Activated T-helper 2 cell treated with anti-CD3 and anti-CD28 coated beads, Interferon-gamma antibody, Interleukin-2, Interleukin-4, amounts not matched to agents 10 μg/mL and 5 μg/mL and 100 μg/mL, durations not matched to agents 14 hours and 24 hours and 36 hours (primary cell): ENCODE data around the gene RNF181. TPM values are rescaled to one million over a fixed set of nuclear protein-coding genes. Genes with fewer than 3 reads are reported as not detected.

ENCODE experiments used
- total RNA-seq: library from RNA; stranded (reverse); gene quantifications from 2 replicates; pipeline ENCODE4 v1.2.3, GENCODE V29; 2022

Gene RNF181
- total RNA-seq, 1 donor from 2014 or later, result 130 TPM

Other genes with a start within 250 kb of the RNF181 start
- gene RETSAT, start 241.2 kb upstream of the RNF181 start, total RNA-seq, result 26.3 and 29.6 TPM in 2 replicates
- gene ELMOD3, start 241.0 kb upstream of the RNF181 start, total RNA-seq, result 17.0 and 18.9 TPM in 2 replicates
- 145 and 146 TPM in 2 replicates for gene CAPG, start 185.4 kb upstream of the RNF181 start, total RNA-seq
- 0.48 and 1.3 TPM in 2 replicates for gene SH2D6, start 177.0 kb upstream of the RNF181 start, total RNA-seq
- gene MAT2A, start 56.6 kb upstream of the RNF181 start, total RNA-seq, result 395 and 403 TPM in 2 replicates
- gene GGCX, start 34.3 kb upstream of the RNF181 start, total RNA-seq, result 25.1 and 27.0 TPM in 2 replicates
- 99.7 and 101 TPM in 2 replicates for gene VAMP8, start 18.2 kb upstream of the RNF181 start, total RNA-seq
- gene VAMP5, start 11.3 kb upstream of the RNF181 start, total RNA-seq, result 41.0 and 41.3 TPM in 2 replicates
- 6.5 and 7.0 TPM in 2 replicates for gene TMEM150A, start 7.0 kb downstream of the RNF181 start, total RNA-seq
- 34.7 and 35.6 TPM in 2 replicates for gene C2orf68, start 16.3 kb downstream of the RNF181 start, total RNA-seq
- 84.1 and 90.1 TPM in 2 replicates for gene USP39, start 20.4 kb downstream of the RNF181 start, total RNA-seq
- gene SFTPB, start 72.5 kb downstream of the RNF181 start, total RNA-seq, result not detected in 2 replicates
- 21.9 and 23.5 TPM in 2 replicates for gene GNLY, start 98.6 kb downstream of the RNF181 start, total RNA-seq
- gene ATOH8, start 158.2 kb downstream of the RNF181 start, total RNA-seq, result 0.07 and 0.11 TPM in 2 replicates